ENCODE measurements around the gene TNS2. TPM values are rescaled to one million over a fixed set of nuclear protein-coding genes. Genes with fewer than 3 reads are reported as not detected.
A peak's percentile ranks its signal among the peaks of the same experiment; 100 is the strongest.

Gene TNS2
- total and polyA plus RNA-seq, 9 of the 15 experiments (the other 6 are each of a cell fraction or from before 2014, with no cell fraction given): 0.28 to 3.1 (median 1.2) TPM; not detected in 1

DNA sequence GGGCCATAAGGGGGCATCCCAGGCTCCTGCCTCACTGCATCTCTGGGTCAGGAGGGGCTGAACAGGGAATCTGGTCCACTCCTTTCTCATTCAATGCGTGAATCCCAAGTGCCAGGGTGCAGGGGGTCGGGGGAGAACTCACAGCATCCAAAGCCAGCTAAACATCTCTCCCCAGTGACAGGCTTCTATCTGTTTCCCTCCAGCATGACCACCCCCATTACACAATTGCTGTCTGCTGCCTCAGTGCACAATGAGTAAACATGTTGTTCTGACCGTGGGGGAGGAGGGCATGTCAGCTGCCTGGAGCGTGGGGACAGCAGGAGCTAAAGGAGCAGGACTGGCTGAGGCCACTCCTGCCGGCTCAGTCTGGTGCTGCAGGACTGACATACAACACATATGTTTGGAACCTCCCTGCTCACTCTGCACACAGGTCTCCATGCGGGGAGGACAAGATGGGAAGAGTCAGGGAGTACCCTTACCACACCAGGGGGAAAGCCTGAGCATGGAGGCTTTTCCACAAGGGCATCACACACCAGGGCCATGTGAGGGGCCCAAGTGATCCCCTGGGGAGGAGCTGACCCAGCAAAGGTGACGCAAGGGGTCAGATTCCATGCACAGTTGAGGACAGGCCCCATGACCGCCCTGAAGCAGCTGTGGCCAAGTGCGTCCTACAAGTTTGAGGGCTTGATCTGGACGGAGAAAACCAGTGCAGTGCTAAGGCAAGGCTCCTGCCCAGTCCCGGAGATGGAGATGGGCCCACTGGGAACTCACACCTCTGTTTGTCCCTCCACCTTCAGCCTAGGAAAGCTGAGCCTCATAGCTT, 1.4 kb downstream of the TNS2 start (continued):
- TF ChIP-seq NR2C1 (IDR thresholded peaks at IDR 0.05) (0 out of 2 replicates have a peak, but pooled peaks have one; percentile 17), NR2C1 (tag; IDR thresholded peaks at IDR 0.05) (no peak), KDM4B (IDR thresholded peaks at IDR 0.05; ENCODE audit: borderline replicate concordance in 2 of 2, low read depth in 1 of 2) (no peak), STAT5A (IDR thresholded peaks at IDR 0.05; ENCODE audit: borderline replicate concordance, low read length) (no peak), ZC3H8 (IDR thresholded peaks at IDR 0.05) (no peak), CSDE1 (IDR thresholded peaks at IDR 0.05) (no peak), ZNF551 (CRISPR knock-in tag; IDR thresholded peaks at IDR 0.05) (no peak), RCOR1 (IDR thresholded peaks at IDR 0.05; ENCODE audit: borderline replicate concordance in 1 of 2, low read depth in 2 of 2, low read length in 2 of 2) (no peak), ZNF143 (CRISPR knock-in tag; IDR thresholded peaks at IDR 0.05) (no peak), HNRNPH1 (optimal IDR thresholded peaks at IDR 0.05; ENCODE audit: low read depth, low read length) (no peak), TCF3 (CRISPR knock-in tag; IDR thresholded peaks at IDR 0.05) (no peak), SLC30A9 (CRISPR knock-in tag; IDR thresholded peaks at IDR 0.05) (no peak), TFAM (CRISPR knock-in tag; conservative IDR thresholded peaks at IDR 0.05) (no peak), SIRT6 (IDR thresholded peaks at IDR 0.05; ENCODE audit: low read depth, low read length) (no peak), SREBF2 (CRISPR knock-in tag; IDR thresholded peaks at IDR 0.05) (no peak), GATAD2A (IDR thresholded peaks at IDR 0.05) (no peak), SNRNP70 (optimal IDR thresholded peaks at IDR 0.05; ENCODE audit: low read depth, low read length) (no peak), ZNF644 (tag; IDR thresholded peaks at IDR 0.05; ENCODE audit: low read depth) (no peak), ZNF766 (CRISPR knock-in tag; conservative IDR thresholded peaks at IDR 0.05) (no peak), CEBPG (CRISPR knock-in tag; IDR thresholded peaks at IDR 0.05) (peak; percentile 51; the same call in 1 of the 2 replicates), CEBPG (tag; conservative IDR thresholded peaks at IDR 0.05 in 1 of 2, IDR thresholded peaks at IDR 0.05 in 1 of 2) (peak in 1 of 2 experiments; percentile 34; a peak in 1 of 4 replicates), ETV1 (tag; conservative IDR thresholded peaks at IDR 0.05; ENCODE audit: low read depth) (no peak)
- TF ChIP-seq, protein P1, sequence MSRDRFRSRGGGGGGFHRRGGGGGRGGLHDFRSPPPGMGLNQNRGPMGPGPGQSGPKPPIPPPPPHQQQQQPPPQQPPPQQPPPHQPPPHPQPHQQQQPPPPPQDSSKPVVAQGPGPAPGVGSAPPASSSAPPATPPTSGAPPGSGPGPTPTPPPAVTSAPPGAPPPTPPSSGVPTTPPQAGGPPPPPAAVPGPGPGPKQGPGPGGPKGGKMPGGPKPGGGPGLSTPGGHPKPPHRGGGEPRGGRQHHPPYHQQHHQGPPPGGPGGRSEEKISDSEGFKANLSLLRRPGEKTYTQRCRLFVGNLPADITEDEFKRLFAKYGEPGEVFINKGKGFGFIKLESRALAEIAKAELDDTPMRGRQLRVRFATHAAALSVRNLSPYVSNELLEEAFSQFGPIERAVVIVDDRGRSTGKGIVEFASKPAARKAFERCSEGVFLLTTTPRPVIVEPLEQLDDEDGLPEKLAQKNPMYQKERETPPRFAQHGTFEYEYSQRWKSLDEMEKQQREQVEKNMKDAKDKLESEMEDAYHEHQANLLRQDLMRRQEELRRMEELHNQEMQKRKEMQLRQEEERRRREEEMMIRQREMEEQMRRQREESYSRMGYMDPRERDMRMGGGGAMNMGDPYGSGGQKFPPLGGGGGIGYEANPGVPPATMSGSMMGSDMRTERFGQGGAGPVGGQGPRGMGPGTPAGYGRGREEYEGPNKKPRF (IDR thresholded peaks at IDR 0.05; ENCODE audit: low read depth, low read length): no peak
- TF ChIP-seq, protein P2, sequence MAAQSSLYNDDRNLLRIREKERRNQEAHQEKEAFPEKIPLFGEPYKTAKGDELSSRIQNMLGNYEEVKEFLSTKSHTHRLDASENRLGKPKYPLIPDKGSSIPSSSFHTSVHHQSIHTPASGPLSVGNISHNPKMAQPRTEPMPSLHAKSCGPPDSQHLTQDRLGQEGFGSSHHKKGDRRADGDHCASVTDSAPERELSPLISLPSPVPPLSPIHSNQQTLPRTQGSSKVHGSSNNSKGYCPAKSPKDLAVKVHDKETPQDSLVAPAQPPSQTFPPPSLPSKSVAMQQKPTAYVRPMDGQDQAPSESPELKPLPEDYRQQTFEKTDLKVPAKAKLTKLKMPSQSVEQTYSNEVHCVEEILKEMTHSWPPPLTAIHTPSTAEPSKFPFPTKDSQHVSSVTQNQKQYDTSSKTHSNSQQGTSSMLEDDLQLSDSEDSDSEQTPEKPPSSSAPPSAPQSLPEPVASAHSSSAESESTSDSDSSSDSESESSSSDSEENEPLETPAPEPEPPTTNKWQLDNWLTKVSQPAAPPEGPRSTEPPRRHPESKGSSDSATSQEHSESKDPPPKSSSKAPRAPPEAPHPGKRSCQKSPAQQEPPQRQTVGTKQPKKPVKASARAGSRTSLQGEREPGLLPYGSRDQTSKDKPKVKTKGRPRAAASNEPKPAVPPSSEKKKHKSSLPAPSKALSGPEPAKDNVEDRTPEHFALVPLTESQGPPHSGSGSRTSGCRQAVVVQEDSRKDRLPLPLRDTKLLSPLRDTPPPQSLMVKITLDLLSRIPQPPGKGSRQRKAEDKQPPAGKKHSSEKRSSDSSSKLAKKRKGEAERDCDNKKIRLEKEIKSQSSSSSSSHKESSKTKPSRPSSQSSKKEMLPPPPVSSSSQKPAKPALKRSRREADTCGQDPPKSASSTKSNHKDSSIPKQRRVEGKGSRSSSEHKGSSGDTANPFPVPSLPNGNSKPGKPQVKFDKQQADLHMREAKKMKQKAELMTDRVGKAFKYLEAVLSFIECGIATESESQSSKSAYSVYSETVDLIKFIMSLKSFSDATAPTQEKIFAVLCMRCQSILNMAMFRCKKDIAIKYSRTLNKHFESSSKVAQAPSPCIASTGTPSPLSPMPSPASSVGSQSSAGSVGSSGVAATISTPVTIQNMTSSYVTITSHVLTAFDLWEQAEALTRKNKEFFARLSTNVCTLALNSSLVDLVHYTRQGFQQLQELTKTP (IDR thresholded peaks at IDR 0.05; ENCODE audit: low read depth in 1 of 2, partially characterized antibody in 2 of 2): no peak
